ENCODE results near the gene TACC2.

GRCh38 chr10:122224159-122224558 lies 235.2 kb downstream of the TACC2 start:
- TF ChIP-seq EZH2 (IDR thresholded peaks at IDR 0.05; ENCODE audit: insufficient read depth, low read length) = no peak
- TF ChIP-seq, protein P1, sequence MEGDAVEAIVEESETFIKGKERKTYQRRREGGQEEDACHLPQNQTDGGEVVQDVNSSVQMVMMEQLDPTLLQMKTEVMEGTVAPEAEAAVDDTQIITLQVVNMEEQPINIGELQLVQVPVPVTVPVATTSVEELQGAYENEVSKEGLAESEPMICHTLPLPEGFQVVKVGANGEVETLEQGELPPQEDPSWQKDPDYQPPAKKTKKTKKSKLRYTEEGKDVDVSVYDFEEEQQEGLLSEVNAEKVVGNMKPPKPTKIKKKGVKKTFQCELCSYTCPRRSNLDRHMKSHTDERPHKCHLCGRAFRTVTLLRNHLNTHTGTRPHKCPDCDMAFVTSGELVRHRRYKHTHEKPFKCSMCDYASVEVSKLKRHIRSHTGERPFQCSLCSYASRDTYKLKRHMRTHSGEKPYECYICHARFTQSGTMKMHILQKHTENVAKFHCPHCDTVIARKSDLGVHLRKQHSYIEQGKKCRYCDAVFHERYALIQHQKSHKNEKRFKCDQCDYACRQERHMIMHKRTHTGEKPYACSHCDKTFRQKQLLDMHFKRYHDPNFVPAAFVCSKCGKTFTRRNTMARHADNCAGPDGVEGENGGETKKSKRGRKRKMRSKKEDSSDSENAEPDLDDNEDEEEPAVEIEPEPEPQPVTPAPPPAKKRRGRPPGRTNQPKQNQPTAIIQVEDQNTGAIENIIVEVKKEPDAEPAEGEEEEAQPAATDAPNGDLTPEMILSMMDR (IDR thresholded peaks at IDR 0.05; ENCODE audit: insufficient read depth, low read depth, low read length) = no peak

Measured in astrocyte (in vitro differentiated cells and primary cell).